AG04449 (cell line): Measurements from ENCODE around the gene COBLL1.

Source experiments
- CTCF ChIA-PET: fragments of 350-600 bp; formaldehyde crosslinking; extraction: SDS; loops from one replicate; lab custom pipeline; 2021; ENCODE audit warnings: antibody characterized with exemption; lab: Yijun Ruan, JAX
- POLR2A ChIA-PET: fragments of 400-600, 350-600 bp; formaldehyde crosslinking; extraction: SDS; loops from one replicate; lab custom pipeline; 2020; ENCODE audit warnings: antibody characterized with exemption, inconsistent platforms; lab: Yijun Ruan, JAX
- DNase-seq: peaks from one replicate; pipeline ENCODE4 v3.0.0-alpha.2; 2010; ENCODE audit warnings: low read depth, low spot score
- H3K4me3 ChIP-seq: 2 replicates; pipeline ENCODE4 v1.5.1; 2011; ENCODE audit warnings: low read depth, mild to moderate bottlenecking, control low read depth, low read length
- CTCF ChIP-seq: IDR thresholded peaks from one replicate; pipeline ENCODE4 v1.5.1; 2011; ENCODE audit warnings: mild to moderate bottlenecking, moderate library complexity, low read length, control low read depth, inconsistent platforms; ENCODE audit not compliant: insufficient read depth; ENCODE audit errors: missing control alignments

The COBLL1 gene

DNA sequence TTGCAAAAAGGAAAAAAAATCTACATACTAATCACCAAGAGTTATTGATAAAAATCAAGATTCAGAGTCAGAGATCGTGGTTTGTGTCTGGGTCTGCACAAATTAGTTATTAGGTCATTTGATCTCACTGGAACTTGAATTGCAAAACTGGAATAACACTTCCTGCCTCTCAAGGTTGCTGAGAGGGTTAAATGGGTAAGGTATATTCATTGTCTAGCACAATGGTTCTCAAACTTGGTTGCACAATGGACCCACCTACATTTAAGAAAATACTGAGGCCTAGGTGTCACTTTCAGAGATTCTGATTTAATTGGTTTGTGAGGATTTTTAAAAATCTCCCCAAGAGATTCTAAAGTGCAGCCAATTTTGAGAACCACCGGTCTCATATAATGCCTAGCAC lies 84.8 kb downstream of the COBLL1 start:
- DNase-seq = no peak
- no peak overlapping the region for H3K4me3 ChIP-seq
- TF ChIP-seq CTCF = no peak
- POLR2A ChIA-PET = no interaction called here
- CTCF ChIA-PET = no interaction called here

DNA sequence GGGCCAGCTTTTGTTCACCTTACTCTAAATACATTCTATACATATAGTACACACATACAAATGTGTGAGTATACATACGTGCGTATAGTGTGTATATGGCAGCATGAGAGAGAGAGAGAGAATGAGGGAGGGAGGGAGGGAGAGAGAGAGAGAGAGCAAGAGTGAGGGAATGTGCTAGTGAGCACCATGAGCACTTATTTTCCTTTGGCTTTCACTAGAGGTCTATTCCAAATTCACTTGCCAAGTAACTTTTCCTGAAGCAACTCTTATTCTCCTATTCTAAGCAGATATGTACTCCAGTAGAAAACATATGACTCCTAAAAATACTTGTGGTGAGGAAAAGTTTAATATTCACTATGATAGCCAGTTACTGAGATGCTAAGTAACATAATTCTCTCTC lies 85.7 kb downstream of the COBLL1 start:
- no peak for DNase-seq
- ChIA-PET CTCF (interaction anchor here (1.0 to 1.1 kb wide), 2 partner anchors 11 to 18 kb away, joined by 3 read pairs; no protein-coding TSS in a partner anchor), POLR2A (no interaction called here)
- TF ChIP-seq CTCF = no peak
- no peak overlapping the region for H3K4me3 ChIP-seq

DNA sequence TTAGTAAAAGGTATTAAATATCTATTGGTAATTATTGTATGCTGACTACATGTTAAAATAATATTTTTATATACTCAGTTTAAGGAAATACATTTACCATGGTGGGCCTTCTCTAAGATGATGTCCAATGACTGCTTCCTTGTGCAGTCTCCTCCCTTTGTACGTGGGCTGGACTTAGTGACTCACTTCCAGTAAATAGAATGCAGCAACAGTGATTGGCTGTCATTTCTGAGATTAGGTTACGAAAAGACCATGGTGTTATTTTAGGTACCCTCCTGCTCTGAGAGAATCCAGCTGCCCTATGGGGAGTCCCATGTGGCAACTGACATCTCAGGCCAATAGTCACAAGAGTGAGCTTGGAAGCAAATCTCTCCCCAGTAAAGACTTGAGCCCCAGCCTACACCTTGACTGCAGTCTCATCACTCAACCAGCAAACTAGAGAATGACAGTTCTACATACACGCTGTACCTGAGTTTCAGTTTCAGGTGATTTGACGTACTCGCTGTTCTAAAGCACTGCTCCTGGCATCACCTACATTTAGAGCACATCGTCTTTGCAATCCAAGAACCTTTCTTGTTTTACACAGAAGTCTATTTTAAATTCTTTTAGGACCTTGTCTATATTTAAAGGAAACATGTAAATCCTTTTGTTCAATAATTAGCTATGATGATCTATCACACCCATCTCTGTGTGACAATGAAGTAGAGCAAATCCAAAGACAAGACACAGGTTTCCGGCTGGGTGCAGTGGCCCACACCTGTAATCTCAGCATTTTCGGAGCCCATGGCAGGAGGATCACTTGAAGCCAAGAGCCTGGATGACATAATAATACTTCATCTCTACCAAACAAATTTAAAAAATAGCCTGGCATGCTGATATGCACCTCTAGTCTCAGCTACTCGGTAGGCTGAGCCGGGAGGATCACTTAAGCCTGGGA lies 87.2 kb downstream of the COBLL1 start:
- CTCF ChIA-PET = interaction anchor here (0.9 to 1.4 kb wide), 2 partner anchors 38 to 87 kb away, joined by 3 to 5 read pairs; partner anchors contain the start of gene COBLL1
- no peak overlapping the region for H3K4me3 ChIP-seq
- DNase-seq = no peak
- POLR2A ChIA-PET = no interaction called here
- no peak for TF ChIP-seq CTCF

DNA sequence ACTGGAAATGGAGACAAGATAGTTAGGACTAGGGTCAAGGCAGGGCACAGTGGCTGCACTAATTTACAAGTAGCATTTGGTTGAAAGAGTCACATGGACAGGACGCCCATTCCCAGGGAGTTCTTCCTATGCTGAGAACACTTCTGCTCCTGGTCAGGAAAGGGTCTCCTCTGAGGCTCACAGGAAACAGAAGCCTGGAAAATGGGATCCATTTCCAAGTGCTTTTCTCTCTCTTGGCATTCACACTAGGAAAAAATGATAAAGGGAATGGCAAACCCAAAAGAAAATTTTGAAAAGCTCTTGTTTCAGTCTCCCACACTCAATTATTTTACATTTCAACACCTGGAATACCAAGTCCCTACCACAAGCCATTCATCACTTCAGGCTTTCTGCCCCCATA lies 88.7 kb downstream of the COBLL1 start:
- ChIA-PET POLR2A (no interaction called here), CTCF (no interaction called here)
- H3K4me3 ChIP-seq = no peak overlapping the region
- TF ChIP-seq CTCF = no peak
- no peak for DNase-seq

DNA sequence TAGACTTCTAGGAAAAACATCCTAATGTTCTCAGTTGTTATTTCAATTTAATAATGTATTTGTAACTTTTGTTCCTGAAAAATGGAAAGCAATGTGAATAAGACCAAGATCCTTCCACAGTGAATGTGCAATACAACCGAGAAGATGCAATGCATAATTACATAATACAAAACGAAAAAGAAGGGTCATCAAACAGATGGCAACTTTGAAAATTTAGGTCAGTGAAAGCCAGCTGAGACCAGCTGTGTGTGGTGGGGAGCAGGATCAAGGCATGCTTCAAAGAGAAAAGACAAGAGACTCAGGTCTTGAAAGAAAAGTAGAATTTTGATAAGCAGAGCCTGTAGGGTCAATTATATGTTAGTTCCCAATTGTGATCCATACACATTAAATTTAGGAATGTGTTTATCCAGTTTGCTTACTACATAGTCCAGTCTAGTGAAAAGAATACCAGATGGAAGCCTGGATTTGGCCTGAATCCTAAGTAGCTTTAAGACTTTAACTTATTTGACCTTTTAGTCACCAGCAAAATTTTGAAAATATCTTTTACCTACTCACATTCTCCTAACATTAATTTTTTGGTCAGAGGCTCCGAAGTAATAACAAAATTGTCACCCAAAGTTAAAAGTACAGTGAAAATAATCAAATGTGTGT lies 93.7 kb downstream of the COBLL1 start:
- no peak for TF ChIP-seq CTCF
- CTCF ChIA-PET = interaction anchor here (2.4 kb wide), 1 partner anchor 9 kb away, joined by 7 read pairs; no protein-coding TSS in a partner anchor
- POLR2A ChIA-PET = no interaction called here
- DNase-seq = no peak
- H3K4me3 ChIP-seq = no peak overlapping the region

- H3K4me3 ChIP-seq = no peak overlapping the region
- ChIA-PET CTCF (interaction anchor here (2.4 kb wide), 1 partner anchor 9 kb away, joined by 7 read pairs; no protein-coding TSS in a partner anchor), POLR2A (no interaction called here)
- TF ChIP-seq CTCF = no peak
- no peak for DNase-seq
These were observed 94.5 kb downstream of the COBLL1 start for GRCh38 chr2:164747140-164747539.
